SIG-M5 (cell line): ENCODE measurements around the gene HSPA1A.
"Not testable (repeated sequence)": the region's sequence is repeated elsewhere in the genome, so short reads cannot be mapped to it uniquely, and the experiment has no call there.

Source experiments
- DNase-seq: peaks from one replicate; lab custom pipeline; 2025; lab: John Stamatoyannopoulos, UW

The HSPA1A gene

DNA sequence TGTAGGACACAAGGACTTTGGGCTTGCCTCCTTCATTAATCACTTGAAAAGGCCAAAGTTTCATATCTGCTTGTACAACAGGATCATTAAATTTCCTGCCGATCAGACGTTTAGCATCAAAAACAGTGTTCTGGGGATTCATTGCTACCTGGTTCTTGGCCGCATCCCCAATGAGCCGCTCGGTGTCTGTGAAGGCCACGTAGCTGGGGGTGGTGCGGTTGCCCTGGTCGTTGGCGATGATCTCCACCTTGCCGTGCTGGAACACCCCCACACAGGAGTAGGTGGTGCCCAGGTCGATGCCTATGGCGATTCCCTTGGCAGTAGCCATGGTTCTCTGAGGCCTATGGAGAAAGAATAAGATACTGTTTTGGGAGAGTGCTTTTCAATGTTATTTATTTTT lies 3.7 kb upstream of the HSPA1A start:
- no peak for DNase-seq

DNA sequence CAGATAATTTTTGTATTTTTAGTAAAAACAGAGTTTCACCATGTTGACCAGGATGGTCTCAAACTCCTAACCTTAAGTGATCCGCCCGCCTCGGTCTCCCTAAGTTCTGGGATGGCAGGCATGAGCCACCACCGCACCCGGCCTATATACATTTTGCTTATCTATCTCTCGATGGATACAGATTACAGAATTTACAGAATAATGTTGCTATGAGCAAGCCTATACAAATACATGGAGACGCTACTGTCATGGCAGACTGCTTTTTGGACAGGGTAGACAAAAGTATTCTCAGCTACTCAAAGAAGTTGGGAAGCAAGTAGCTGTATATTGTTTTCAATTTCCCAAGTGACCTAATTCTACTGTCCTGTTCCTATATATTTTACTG lies 1.9 kb upstream of the HSPA1A start:
- no peak for DNase-seq

DNA sequence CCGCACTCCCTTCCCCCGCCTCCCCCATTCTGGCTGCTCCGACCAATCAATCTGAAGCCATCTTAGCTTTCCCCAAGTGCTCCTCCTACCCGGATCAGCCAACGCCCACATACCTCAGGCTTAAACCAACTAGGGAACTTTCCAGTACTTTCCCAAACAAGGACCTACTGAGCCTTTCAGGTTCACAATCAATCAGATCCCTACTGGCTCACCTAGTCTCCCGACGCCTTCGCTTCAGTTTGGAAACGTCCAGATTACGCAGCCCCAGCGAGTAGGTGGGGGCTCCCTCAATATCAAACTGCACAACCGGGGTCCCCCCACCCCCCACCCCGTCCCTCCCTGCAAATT lies 692 bp upstream of the HSPA1A start:
- peak; percentile 70 for DNase-seq

DNA sequence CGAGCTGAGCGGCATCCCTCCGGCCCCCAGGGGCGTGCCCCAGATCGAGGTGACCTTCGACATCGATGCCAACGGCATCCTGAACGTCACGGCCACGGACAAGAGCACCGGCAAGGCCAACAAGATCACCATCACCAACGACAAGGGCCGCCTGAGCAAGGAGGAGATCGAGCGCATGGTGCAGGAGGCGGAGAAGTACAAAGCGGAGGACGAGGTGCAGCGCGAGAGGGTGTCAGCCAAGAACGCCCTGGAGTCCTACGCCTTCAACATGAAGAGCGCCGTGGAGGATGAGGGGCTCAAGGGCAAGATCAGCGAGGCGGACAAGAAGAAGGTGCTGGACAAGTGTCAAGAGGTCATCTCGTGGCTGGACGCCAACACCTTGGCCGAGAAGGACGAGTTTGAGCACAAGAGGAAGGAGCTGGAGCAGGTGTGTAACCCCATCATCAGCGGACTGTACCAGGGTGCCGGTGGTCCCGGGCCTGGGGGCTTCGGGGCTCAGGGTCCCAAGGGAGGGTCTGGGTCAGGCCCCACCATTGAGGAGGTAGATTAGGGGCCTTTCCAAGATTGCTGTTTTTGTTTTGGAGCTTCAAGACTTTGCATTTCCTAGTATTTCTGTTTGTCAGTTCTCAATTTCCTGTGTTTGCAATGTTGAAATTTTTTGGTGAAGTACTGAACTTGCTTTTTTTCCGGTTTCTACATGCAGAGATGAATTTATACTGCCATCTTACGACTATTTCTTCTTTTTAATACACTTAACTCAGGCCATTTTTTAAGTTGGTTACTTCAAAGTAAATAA lies 2.0 kb downstream of the HSPA1A start:
- DNase-seq = not testable (repeated sequence)

DNA sequence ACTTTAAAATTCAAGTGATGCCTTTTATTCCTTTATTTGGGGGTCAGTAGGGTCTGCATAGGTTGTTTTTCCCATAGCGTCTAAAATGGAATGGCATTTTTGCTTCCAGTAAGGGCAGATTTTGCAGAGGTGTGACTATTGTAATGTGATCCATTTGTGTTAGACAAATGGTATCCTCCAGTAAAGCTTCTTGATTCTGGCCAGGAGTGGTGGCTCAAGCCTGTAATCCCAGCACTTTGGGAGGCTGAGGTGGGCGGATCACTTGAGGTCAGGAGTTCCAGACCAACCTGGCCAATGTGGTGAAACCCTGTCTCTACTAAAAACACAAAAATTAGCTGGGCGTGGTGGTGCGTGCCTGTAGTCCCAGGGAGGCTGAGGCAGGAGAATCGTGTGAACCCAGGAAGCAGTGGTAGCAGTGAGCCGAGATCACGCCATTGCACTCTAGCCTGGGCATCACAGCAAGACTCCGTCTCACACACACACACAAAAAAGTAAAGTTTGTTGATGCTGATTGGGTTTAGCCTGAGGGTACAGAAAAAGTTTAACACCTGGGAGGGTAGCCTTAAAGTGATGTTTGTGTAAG lies 2.7 kb downstream of the HSPA1A start:
- DNase-seq = not testable (repeated sequence)

DNA sequence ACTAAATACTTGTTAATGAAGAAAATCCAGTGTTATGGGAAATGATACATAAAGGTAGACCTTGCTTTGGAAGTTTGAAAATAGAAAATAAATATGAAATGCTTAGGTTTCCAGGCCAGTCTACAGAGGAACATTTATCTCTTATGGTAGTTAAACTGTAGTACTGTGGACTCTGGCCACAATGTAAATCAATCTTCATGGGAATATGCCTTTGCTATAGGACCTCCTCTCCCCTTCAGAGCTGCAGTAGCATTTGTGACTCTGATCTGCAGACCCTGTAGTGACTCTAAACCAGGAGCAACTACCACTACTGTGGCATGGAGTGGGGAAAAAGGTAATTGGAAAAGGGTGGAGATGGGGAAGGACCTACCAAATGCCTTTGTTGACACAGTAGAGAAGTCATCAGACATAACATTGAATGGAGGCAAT lies 4.5 kb downstream of the HSPA1A start:
- no peak for DNase-seq

DNA sequence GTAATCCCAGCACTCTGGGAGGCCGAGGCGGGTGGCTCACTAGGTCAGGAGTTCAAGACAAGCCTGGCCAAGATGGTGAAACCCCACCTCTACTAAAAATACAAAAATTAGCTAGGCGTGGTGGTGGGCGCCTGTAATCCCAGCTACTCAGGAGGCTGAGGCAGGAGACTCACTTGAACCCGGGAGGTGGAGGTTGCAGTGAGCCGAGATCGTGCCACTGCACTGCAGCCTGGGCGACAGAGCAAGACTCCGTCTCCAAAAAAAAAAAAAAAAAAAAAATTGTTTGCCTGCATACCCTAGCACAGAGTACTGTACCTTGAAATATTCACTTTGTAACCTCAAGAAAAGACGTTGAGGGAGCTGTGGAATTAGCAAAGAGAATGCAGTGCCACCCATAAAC lies 5.1 kb downstream of the HSPA1A start:
- DNase-seq = not testable (repeated sequence)

DNA sequence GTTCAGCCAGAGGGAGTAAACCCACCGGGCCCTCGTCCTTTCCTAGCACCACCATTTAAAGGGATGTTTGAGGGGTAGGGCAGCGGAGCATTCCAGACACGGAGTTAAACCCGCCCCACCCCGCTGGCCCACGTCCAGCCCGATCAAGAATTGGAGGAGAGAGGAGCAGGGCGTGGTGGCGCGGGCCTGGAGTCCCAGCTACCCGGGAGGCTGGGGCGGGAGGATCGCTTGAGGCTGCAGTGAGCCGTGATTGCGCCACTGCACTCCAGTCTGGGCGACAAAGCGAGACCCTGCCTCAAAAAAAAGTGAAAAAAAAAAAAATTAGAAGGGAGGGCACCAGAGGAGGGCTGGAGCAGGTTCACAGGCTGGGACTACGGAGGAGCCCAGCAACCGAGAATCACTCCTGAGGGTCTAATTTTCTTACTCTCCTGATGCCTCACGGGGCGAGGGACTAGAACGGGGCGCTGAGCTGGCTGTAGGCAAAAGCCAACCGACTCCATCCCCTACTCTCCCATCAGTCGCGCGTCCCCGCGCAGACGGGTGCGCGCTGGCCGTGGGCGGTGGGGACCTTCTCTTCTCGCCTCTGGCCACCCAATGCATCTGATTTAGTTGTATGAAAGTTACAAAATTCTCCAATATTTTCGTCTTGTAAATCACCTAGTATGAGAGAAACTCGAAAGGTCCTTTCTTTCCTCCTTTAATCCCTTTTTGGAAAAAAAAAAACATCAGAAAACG lies 6.1 kb downstream of the HSPA1A start:
- DNase-seq = no peak

DNA sequence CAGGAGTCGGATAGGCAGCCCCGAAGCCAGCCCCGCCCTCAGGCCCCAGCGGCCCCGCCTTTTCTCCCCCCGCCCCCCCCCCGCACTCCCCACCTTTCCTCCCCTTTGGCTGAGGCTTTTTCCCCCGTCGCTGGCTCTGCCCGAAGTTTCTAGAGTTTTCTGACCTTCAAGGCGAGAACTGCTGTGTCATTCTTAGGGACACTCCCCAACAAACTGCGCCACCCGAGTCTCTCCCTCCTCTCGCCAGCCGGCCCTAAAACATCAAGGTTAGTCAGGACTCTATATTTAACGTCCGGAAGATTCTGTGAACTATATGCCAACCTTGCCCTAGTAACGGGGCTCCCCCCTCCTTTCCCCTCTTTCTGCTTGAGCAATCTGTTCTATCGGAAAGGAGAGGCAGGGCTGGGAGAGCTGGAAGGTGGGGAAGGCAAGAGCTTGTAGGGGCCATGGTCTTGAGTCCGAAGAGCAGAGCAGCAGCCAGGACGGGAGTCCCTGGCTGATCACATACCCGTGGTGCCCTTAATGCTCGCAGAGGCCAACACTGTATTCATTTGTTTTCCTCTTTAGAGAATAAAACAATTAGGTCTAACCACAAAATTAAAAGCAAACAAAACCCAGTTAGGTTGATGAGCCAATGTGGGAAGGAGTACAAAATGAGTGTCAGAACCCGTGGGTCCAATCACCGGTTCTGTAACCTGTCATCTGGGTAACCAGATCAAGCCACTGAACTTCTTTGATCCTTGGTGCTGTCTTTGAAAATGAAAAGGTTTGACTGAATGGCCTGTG lies 6.9 kb downstream of the HSPA1A start:
- DNase-seq = peak; percentile 36

DNA sequence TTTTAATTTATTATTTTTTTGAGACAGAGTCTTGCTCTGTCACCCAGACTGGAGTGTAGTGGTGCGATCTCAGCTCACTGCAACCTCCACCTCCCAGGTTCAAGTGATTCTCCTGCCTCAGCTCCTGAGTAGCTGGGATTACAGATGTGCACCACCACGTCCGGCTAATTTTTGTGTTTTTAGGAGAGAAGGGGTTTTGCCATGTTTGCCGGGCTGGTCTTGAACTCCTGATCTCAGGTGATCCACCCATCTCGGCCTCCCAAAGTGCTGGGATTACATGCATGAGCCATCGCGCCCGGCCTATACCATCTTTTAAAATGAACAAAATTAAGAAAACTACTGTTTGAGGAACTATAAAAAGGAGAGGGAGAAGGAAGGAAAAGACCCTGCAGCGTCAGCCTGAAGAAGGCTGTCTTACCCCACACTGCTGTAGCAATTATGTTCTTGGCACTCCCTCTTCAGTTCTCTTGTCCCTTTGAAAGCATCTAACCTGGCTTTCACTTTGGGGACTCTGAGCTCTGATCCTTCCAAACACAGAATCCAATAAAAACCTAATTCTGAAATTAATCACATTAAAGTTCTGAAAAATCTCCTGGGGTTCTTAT lies 8.4 kb downstream of the HSPA1A start:
- not testable (repeated sequence) for DNase-seq

DNA sequence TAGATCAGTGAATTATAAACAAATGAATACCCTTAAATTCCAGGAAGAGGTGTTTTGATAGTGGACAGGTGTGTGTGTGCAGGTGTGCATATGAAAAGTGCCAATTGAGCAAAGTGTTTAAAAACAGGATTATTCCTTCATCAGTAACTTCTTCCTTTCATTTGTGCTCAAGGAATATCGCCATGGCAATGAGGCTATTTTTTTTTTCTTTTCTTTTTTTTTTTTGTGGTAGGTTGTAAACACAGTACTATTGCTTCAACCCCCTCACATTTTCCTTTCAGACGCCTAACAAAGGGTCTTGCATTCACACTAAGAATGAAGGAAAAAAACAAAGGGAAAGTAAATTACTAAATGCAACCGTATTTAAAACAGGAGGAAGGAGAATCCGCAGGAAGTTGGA lies 10.2 kb downstream of the HSPA1A start:
- no peak for DNase-seq

DNA sequence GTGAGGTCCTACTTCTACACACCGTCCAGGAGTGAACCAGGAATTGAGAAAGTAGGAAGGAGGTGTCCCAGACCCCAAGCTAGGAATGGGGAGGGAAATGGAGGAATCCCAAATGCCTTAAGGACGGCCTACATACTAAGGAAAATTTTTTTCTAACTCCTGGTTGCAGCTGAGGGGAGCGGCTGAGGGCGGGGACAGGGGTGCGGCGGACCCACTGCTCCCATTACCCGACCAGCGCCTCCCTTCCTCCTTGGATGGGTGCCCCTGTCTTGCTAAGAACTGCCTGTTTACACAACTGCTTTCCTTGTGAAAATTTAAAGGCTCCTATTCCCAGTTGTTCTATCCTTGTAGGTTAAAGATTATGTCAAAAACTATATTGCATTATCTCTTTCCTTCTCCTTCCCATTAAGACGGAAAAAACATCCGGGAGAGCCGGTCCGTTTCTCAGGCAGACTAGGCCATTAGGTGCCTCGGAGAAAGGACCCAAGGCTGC lies 11.5 kb downstream of the HSPA1A start:
- DNase-seq = no peak

DNA sequence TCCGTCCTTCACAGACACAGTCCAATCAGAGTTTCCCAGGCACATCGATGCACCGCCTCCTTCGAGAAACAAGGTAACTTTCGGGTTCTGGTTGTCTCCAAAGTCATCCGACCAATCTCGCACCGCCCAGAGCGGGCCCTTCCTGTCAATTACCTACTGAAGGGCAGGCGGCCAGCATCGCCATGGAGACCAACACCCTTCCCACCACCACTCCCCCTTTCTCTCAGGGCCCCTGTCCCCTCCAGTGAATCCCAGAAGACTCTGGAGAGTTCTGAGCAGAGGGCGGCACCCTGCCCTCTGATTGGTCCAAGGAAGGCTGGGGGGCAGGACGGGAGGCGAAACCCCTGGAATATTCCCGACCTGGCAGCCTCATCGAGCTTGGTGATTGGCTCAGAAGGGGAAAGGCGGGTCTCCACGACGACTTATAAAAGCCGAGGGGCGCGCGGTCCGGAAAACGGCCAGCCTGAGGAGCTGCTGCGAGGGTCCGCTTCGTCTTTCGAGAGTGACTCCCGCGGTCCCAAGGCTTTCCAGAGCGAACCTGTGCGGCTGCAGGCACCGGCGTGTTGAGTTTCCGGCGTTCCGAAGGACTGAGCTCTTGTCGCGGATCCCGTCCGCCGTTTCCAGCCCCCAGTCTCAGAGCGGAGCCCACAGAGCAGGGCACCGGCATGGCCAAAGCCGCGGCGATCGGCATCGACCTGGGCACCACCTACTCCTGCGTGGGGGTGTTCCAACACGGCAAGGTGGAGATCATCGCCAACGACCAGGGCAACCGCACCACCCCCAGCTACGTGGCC lies 12.1 kb downstream of the HSPA1A start, which contains the start of gene HSPA1B:
HSPA1B (plus strand) TSS at position 453 of the 794 bp plus-strand sequence; CDS start at position 666, 213 bp downstream.
- DNase-seq = peak; percentile 100

DNA sequence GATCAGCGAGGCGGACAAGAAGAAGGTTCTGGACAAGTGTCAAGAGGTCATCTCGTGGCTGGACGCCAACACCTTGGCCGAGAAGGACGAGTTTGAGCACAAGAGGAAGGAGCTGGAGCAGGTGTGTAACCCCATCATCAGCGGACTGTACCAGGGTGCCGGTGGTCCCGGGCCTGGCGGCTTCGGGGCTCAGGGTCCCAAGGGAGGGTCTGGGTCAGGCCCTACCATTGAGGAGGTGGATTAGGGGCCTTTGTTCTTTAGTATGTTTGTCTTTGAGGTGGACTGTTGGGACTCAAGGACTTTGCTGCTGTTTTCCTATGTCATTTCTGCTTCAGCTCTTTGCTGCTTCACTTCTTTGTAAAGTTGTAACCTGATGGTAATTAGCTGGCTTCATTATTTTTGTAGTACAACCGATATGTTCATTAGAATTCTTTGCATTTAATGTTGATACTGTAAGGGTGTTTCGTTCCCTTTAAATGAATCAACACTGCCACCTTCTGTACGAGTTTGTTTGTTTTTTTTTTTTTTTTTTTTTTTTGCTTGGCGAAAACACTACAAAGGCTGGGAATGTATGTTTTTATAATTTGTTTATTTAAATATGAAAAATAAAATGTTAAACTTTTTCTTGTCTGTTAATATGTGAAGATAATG lies 14.4 kb downstream of the HSPA1A start:
- no peak for DNase-seq

DNA sequence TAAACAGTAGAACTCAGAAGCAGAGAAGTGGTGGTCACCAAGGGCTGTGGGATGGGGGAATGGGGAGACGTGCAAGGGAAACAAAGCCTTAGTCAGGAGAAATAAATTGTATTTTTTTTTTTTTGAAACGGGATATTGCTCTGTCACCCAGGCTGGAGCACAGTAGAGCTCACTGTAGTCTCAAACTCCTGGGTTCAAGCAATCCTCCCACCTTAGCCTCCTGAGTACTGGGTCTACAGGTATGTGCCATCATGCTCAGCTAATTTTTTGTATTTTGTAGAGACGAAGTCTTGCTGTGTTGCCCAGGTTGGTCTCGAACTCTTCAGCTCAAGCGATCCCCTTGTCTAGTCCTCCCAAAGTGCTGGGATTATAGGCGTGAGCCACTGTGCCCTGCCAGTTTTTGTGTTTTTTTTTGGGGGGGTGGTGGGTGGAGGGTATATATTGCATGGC lies 15.6 kb downstream of the HSPA1A start:
- no peak for DNase-seq

DNA sequence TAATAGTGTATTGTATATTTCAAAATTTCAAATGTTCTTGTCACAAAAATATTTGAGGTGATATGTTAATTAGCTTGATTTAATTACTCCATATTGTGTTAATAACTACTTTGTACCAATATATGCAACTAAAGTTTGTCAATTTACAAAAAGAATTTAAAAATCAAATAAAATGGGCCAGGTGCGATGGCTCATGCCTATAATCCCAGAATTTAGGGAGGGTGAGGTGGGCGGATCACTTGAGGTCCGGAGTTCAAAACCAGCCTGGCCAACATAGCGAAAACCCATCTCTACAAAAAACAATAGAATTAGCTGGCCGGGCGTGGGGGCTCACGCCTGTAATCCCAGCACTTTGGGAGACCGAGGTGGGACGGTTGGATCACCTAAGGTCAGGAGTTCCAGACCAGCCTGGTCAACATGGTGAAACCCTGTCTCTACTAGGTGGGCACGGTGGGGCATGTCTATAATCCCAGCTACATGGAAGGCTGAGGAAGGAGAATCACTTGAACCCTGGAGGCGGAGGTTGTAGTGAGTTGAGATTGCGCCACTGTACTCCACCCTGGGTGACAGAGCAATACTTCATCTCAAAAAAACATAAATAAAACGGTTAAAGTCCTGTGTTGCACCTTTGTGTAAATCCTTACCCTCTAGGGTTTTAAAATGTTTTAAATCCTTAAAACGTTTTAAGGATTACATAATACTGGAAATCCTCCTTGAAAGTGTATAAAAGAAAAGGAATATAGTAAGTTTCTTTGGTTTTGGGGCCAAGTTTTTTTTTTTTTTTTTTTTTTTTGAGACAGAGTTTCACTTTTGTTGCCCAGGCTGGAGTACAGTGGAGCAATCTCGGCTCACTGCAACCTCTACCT lies 16.2 kb downstream of the HSPA1A start:
- DNase-seq = no peak

DNA sequence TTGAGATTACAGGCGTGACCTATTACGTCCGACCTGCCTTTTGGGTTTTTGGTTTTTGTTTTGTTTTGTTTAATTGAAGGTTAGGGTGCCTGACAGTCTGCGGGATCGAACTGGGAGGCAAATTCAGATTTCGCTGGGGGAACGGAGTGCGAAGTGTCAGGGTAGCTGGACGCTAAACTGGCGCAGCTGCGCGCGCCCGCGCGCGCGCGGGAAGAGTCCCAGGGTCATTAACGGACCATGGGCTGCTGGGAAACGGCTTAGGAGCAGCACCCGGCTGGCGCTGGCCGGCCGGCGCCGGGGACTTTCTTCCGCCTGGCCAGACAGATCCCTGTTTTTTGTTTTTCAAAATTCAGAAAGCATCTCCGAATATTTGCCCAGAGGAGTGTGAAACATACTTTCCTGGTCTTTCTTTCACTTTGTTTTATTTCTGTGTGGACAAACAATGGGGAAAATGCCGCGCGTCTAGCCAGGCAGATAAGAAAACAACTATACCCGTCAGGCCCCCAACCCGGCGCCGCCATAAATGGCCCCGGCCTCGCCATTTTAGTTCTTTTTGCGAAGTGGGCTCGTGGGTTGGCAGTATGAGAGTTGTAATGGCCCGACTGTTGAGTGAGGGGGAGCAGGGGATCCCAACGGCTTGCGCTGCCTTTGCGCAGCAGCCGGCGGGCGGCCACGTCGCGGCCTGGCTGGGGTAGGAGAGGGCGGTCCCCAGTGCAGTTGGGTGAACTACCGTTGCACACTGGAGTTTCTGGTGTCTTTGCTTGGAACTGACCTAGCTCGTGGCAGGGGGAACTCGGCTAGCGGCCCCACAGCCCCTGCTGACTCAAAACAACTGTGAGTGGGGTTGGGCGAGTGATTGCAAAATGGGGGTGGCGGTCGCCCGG lies 19.3 kb downstream of the HSPA1A start:
- DNase-seq = no peak

DNA sequence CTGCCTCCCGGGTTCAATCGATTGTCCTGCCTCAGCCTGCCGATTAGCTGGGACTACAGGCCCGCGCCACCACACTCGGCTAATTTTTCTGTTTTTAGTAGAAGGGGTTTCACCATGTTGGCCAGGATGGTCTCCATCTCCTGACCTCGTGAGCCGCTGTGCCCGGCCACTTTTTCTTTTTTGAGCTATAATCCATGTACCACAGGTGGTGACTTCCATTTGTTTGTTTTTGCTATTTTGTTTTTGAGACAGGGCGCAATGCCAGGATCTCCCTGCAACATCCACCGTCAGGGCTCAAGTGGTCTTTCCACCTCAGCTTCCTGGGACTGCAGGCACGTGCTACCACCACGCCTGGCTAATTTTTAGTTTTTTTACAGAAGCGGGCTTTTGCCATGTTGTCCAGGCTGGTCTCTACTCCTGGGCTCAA lies 20.7 kb downstream of the HSPA1A start:
- DNase-seq = no peak
